Stomach (tissue), 9 donors: ENCODE results near the gene DDAH1. TPM values are rescaled to one million over a fixed set of nuclear protein-coding genes. Genes with fewer than 3 reads are reported as not detected.

ENCODE experiments used
- DNase-seq, 2 donors: peaks; one replicate each; pipeline versions ENCODE4 v3.0.0 to v3.0.0-alpha.2; 2013 to 2019
- H3K27ac ChIP-seq, 5 donors: fragments of 200-600 bp in 4 of 5; sonication (generic) in 4 of 5; one replicate each; pipeline ENCODE4 v1.5.1; 2013 to 2019; ENCODE audit warnings: mild to moderate bottlenecking in 1 of 5, moderate library complexity in 1 of 5
- H3K27me3 ChIP-seq, 3 donors: fragments of 200-600 bp; sonication (generic); one replicate each; pipeline ENCODE4 v1.5.1; 2017 to 2019; ENCODE audit warnings: mixed run types in 1 of 3
- H3K36me3 ChIP-seq, 4 donors: fragments of 200-600 bp; sonication (generic); 1 replicate in 3 of 4; 2 replicates in 1 of 4; pipeline ENCODE4 v1.5.1; 2016 to 2019
- H3K4me1 ChIP-seq, 4 donors: fragments of 200-600 bp; sonication (generic); one replicate each; pipeline ENCODE4 v1.5.1; 2016 to 2019
- H3K4me3 ChIP-seq, 4 donors: fragments of 200-600 bp; sonication (generic) in 3 of 4; one replicate each; pipeline ENCODE4 v1.5.1; 2016 to 2019; ENCODE audit warnings: mild to moderate bottlenecking in 1 of 4
- H3K9me3 ChIP-seq, 4 donors: fragments of 200-600 bp; sonication (generic); one replicate each; pipeline ENCODE4 v1.5.1; 2016 to 2019
- CTCF ChIP-seq, 7 experiments: fragments of 450-650 bp in 4 of 7; fragments of 200-600 bp in 3 of 7; sonication (generic) in 3 of 7; IDR thresholded peaks; one replicate each; pipeline ENCODE4 v1.5.1; 2016 to 2019; ENCODE audit warnings: antibody characterized with exemption in 7 of 7, control low read depth in 2 of 7, mild to moderate bottlenecking in 1 of 7
- EP300 ChIP-seq: sonication (generic); formaldehyde crosslinking; IDR thresholded peaks from one replicate; pipeline ENCODE4 v1.6.1; 2017; ENCODE audit warnings: antibody characterized with exemption
- POLR2A ChIP-seq, 4 donors: fragments of 450-650 bp; IDR thresholded peaks; one replicate each; pipeline ENCODE4 v1.6.1; 2016; ENCODE audit warnings: antibody characterized with exemption in 4 of 4, control low read depth in 2 of 4, mild to moderate bottlenecking in 1 of 4, moderate library complexity in 1 of 4
- POLR2AphosphoS5 ChIP-seq, 3 donors: sonication (generic); formaldehyde crosslinking; IDR thresholded peaks; one replicate each; pipeline ENCODE4 v1.6.1; 2016; ENCODE audit warnings: antibody characterized with exemption in 3 of 3
- WGBS, 5 donors: extraction: QIAGEN DNeasy Blood & Tissue Kit in 3 of 5; methylation state at CpG; one replicate each; pipeline versions ENCODE4 v1.1.5 to v1.1.7; 2013 to 2018; 5-methylcytosine and 5-hydroxymethylcytosine counted together
- intact Hi-C: fragments of 100-400 bp; cut with DNase I; formaldehyde crosslinking; loops from one replicate; pipeline ENCODE4 v1.15.1; 2023; ENCODE audit warnings: low total_unique reads
- polyA plus RNA-seq, 3 donors: library from polyadenylated mRNA; stranded (reverse); fragments of 200-250 nt; gene quantifications; one replicate each; pipeline ENCODE4 v1.2.3, GENCODE V29; 2013
- total RNA-seq, 5 donors: library from RNA; depleted of rRNA; stranded (reverse); fragments of >200 nt; gene quantifications; one replicate each; pipeline versions ENCODE4 v1.1.0 to v1.2.3, GENCODE V29; 2014 to 2016
- donor health status: healthy with polysubstance abuse.
- donor health status: Bipolar disorder and iron deficiency.
- donor health status: healthy.

DDAH1 gene
- total and polyA plus RNA-seq, 8 donors = 10.6 to 113 (median 42.3) TPM

- intact Hi-C loops = no loop called here
- peaks cover under 1 to 16% (median 12%) of the 10 kb centered on the region in 4 donors for H3K4me1 ChIP-seq
- TF ChIP-seq POLR2A (IDR thresholded peaks at IDR 0.05) (no peak), EP300 (no peak), CTCF (IDR thresholded peaks at IDR 0.05) (no peak), POLR2AphosphoS5 (IDR thresholded peaks at IDR 0.05) (no peak)
- peaks cover 0 to 6% (median 0%) of the 10 kb centered on the region in 3 donors for H3K27me3 ChIP-seq
- no peak overlapping the region for H3K27ac ChIP-seq
- no peaks in the 10 kb centered on the region for H3K9me3 ChIP-seq
- H3K36me3 ChIP-seq = no peaks in the 10 kb centered on the region
- no peak overlapping the region for H3K4me3 ChIP-seq
- 60 to 83% (median 63%) methylated on average over 4 of the region's 4 CpGs for WGBS, 5 donors
- no peak for DNase-seq
Observed at GRCh38 chr1:85303440-85304162, 161.4 kb downstream of the DDAH1 start.

GRCh38 chr1:85300140-85300539 lies 164.8 kb downstream of the DDAH1 start:
- Histone ChIP-seq H3K9me3 (no peaks in the 10 kb centered on the region), H3K4me3 (no peak overlapping the region), H3K27me3 (no peaks in the 10 kb centered on the region), H3K4me1 (peaks cover 11 to 28% (median 23%) of the 10 kb centered on the region in 4 donors), H3K27ac (no peak overlapping the region), H3K36me3 (no peaks in the 10 kb centered on the region)
- intact Hi-C loops = no loop called here
- no peak for DNase-seq
- 62 to 90% (median 79%) methylated on average over 3 of the region's 3 CpGs for WGBS, 5 donors
- no peak for TF ChIP-seq EP300
- no peak for TF ChIP-seq CTCF (IDR thresholded peaks at IDR 0.05)
- no peak for TF ChIP-seq POLR2A (IDR thresholded peaks at IDR 0.05)
- no peak for TF ChIP-seq POLR2AphosphoS5 (IDR thresholded peaks at IDR 0.05)

- TF ChIP-seq POLR2AphosphoS5 (IDR thresholded peaks at IDR 0.05) (peak; percentile 61 to 75 (median 65)), POLR2A (IDR thresholded peaks at IDR 0.05) (no peak)
- Histone ChIP-seq H3K9me3 (no peaks in the 10 kb centered on the region), H3K4me3 (peak overlapping the region in 2 of 4 donors; percentile 7 to 14), H3K4me1 (peaks cover 11 to 31% (median 23%) of the 10 kb centered on the region in 4 donors), H3K36me3 (no peaks in the 10 kb centered on the region), H3K27me3 (no peaks in the 10 kb centered on the region), H3K27ac (peak overlapping the region; percentile 73 to 91 (median 80))
- WGBS, 5 donors = 11 to 21% (median 14%) methylated on average over 11 of the region's 11 CpGs
- peak; percentile 59 to 95 for DNase-seq
- intact Hi-C loops = no loop called here
Observed at GRCh38 chr1:85297855-85298629, 166.9 kb downstream of the DDAH1 start.

DNA sequence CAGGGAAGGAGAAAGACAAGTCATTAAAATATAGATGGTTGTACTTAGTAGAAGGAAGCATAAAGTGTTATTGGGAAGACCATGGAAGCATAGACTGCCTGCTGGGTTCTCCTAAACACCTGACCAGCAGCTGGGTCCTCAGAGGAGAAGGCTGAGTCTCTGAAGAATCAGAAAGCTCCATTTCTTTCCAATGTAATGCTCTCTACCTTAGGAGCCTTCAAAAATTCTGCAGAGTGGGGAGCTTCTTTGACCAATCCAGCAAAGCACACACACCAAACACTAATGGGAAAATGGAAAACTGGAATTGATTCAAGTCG lies 167.5 kb downstream of the DDAH1 start:
- intact Hi-C loops = no loop called here
- H3K27ac ChIP-seq = peak overlapping the region; percentile 73 to 91 (median 80)
- TF ChIP-seq CTCF (IDR thresholded peaks at IDR 0.05) (no peak), POLR2AphosphoS5 (IDR thresholded peaks at IDR 0.05) (no peak), POLR2A (IDR thresholded peaks at IDR 0.05) (no peak), EP300 (no peak)
- H3K27me3 ChIP-seq = no peaks in the 10 kb centered on the region
- H3K36me3 ChIP-seq = no peaks in the 10 kb centered on the region
- no peaks in the 10 kb centered on the region for H3K9me3 ChIP-seq
- DNase-seq = no peak
- H3K4me1 ChIP-seq = peaks cover 11 to 31% (median 23%) of the 10 kb centered on the region in 4 donors
- H3K4me3 ChIP-seq = peak overlapping the region in 1 of 4 donors; percentile 14
- WGBS, 5 donors = 6 to 18% (median 14%) methylated on average over 1 of the region's 1 CpG
